GM21619 (cell line): ENCODE measurements around the gene RNF213.
"Not testable (repeated sequence)": the region's sequence is repeated elsewhere in the genome, so short reads cannot be mapped to it uniquely, and the experiment has no call there.

Source experiments
- ATAC-seq: cut with Tn5 transposase; IDR thresholded peaks from one replicate; pipeline ENCODE4 v1.9.1; 2021; ENCODE audit not compliant: unreplicated experiment

The RNF213 gene

GRCh38 chr17:80267391-80267790 lies 6.7 kb downstream of the RNF213 start:
- ATAC-seq, result no peak

GRCh38 chr17:80268427-80268826 lies 7.8 kb downstream of the RNF213 start:
- ATAC-seq, result no peak

GRCh38 chr17:80269405-80269807 lies 8.8 kb downstream of the RNF213 start:
- ATAC-seq, result no peak

- no peak for ATAC-seq
These were observed 9.5 kb downstream of the RNF213 start for GRCh38 chr17:80270104-80270503.

- no peak for ATAC-seq
These were observed 10.2 kb downstream of the RNF213 start for GRCh38 chr17:80270836-80271235.

- no peak for ATAC-seq
These were observed 11.7 kb downstream of the RNF213 start for GRCh38 chr17:80272366-80272765.

- no peak for ATAC-seq
These were observed 13.7 kb downstream of the RNF213 start for GRCh38 chr17:80274331-80274730.

GRCh38 chr17:80274871-80275449 lies 14.3 kb downstream of the RNF213 start:
- ATAC-seq, result no peak

GRCh38 chr17:80275857-80276256 lies 15.2 kb downstream of the RNF213 start:
- not testable (repeated sequence) for ATAC-seq

GRCh38 chr17:80277751-80278671 lies 17.4 kb downstream of the RNF213 start:
- ATAC-seq, result no peak

- ATAC-seq, result no peak
These were observed 19.2 kb downstream of the RNF213 start for GRCh38 chr17:80279895-80280294.

GRCh38 chr17:80281516-80281915 lies 20.9 kb downstream of the RNF213 start:
- ATAC-seq, result no peak

- no peak for ATAC-seq
These were observed 22.6 kb downstream of the RNF213 start for GRCh38 chr17:80283116-80283852.

GRCh38 chr17:80284631-80285030 lies 24.0 kb downstream of the RNF213 start:
- ATAC-seq, result no peak

- no peak for ATAC-seq
These were observed 24.7 kb downstream of the RNF213 start for GRCh38 chr17:80285237-80285920.

- ATAC-seq, result no peak
These were observed 25.9 kb downstream of the RNF213 start for GRCh38 chr17:80286638-80286960.

GRCh38 chr17:80287038-80287437 lies 26.4 kb downstream of the RNF213 start:
- ATAC-seq, result no peak

GRCh38 chr17:80287806-80288567 lies 27.3 kb downstream of the RNF213 start:
- no peak for ATAC-seq

- no peak for ATAC-seq
These were observed 29.0 kb downstream of the RNF213 start for GRCh38 chr17:80289616-80290015.

- no peak for ATAC-seq
These were observed 29.5 kb downstream of the RNF213 start for GRCh38 chr17:80290156-80290555.

GRCh38 chr17:80291260-80291659 lies 30.6 kb downstream of the RNF213 start:
- ATAC-seq, result no peak
